GM04504 (cell line): ENCODE data around the gene PHF21B.

Source experiments
- DNase-seq: peaks from one replicate; pipeline ENCODE4 v3.0.0-alpha.2; 2012; ENCODE audit warnings: low read depth

PHF21B gene

GRCh38 chr22:44990328-44990727, 19.5 kb downstream of the PHF21B start:
- DNase-seq: no peak

- DNase-seq: no peak
These were observed 21.1 kb downstream of the PHF21B start for GRCh38 chr22:44988671-44989070.

- DNase-seq: no peak
These were observed 22.9 kb downstream of the PHF21B start for GRCh38 chr22:44986926-44987325.

GRCh38 chr22:44985906-44986527, 23.8 kb downstream of the PHF21B start:
- no peak for DNase-seq

GRCh38 chr22:44983878-44984482, 25.8 kb downstream of the PHF21B start:
- DNase-seq: no peak

GRCh38 chr22:44982445-44982844, 27.4 kb downstream of the PHF21B start:
- DNase-seq: no peak

GRCh38 chr22:44981857-44982256, 27.9 kb downstream of the PHF21B start:
- DNase-seq: no peak

GRCh38 chr22:44979154-44979553, 30.7 kb downstream of the PHF21B start:
- no peak for DNase-seq

GRCh38 chr22:44975427-44976262, 34.2 kb downstream of the PHF21B start:
- peak; percentile 55 for DNase-seq

- no peak for DNase-seq
These were observed 35.4 kb downstream of the PHF21B start for GRCh38 chr22:44974454-44974853.

- DNase-seq: no peak
These were observed 36.0 kb downstream of the PHF21B start for GRCh38 chr22:44973829-44974228.

GRCh38 chr22:44972363-44973083, 37.3 kb downstream of the PHF21B start:
- DNase-seq: no peak

- no peak for DNase-seq
These were observed 38.0 kb downstream of the PHF21B start for GRCh38 chr22:44971651-44972362.

GRCh38 chr22:44970291-44970690, 39.5 kb downstream of the PHF21B start:
- DNase-seq: no peak

- no peak for DNase-seq
These were observed 40.0 kb downstream of the PHF21B start for GRCh38 chr22:44969817-44970216.

- no peak for DNase-seq
These were observed 41.1 kb downstream of the PHF21B start for GRCh38 chr22:44968736-44969135.

- DNase-seq: no peak
These were observed 44.6 kb downstream of the PHF21B start for GRCh38 chr22:44965171-44965570.

GRCh38 chr22:44964722-44965078, 45.1 kb downstream of the PHF21B start:
- DNase-seq: no peak

GRCh38 chr22:44963832-44964721, 45.7 kb downstream of the PHF21B start:
- no peak for DNase-seq

GRCh38 chr22:44962741-44963454, 46.9 kb downstream of the PHF21B start:
- DNase-seq: no peak
